OCI-LY1 (cell line): ENCODE measurements around the gene RNF25.
A peak's percentile ranks its signal among the peaks of the same experiment; 100 is the strongest.

Experiments used
- H2AFZ ChIP-seq: fragments of 200-600 bp; sonication (generic), shearing (Covaris generic); 2 replicates; pipeline ENCODE4 v1.6.0; 2014; ENCODE audit warnings: antibody characterized with exemption, mild to moderate bottlenecking, low read length
- H3F3A ChIP-seq: fragments of 200-600 bp; sonication (generic), shearing (Covaris generic); 2 replicates; pipeline ENCODE4 v1.6.0; 2014; ENCODE audit warnings: mild to moderate bottlenecking, antibody characterized with exemption, low read length, moderate library complexity; ENCODE audit not compliant: insufficient read depth
- H3K27ac ChIP-seq: fragments of 200-600 bp; sonication (generic); 2 replicates; pipeline ENCODE4 v1.5.1; 2014; ENCODE audit warnings: low read length, mixed run types, mild to moderate bottlenecking, low read depth; ENCODE audit not compliant: poor library complexity, severe bottlenecking
- H3K27me3 ChIP-seq: fragments of 200-600 bp; sonication (generic); 2 replicates; pipeline ENCODE4 v1.6.0; 2014; ENCODE audit warnings: antibody characterized with exemption, mild to moderate bottlenecking, low read length, moderate library complexity; ENCODE audit not compliant: insufficient read depth
- H3K36me3 ChIP-seq: fragments of 200-600 bp; sonication (generic); 2 replicates; pipeline ENCODE4 v1.6.1; 2014; ENCODE audit warnings: mild to moderate bottlenecking, antibody characterized with exemption, low read length, moderate library complexity, mixed read lengths; ENCODE audit not compliant: insufficient read depth
- H3K4me1 ChIP-seq: fragments of 200-600 bp; sonication (generic); 2 replicates; pipeline ENCODE4 v1.5.1; 2014; ENCODE audit warnings: mild to moderate bottlenecking, low read length, moderate library complexity; ENCODE audit not compliant: insufficient read depth, severe bottlenecking
- H3K4me2 ChIP-seq: fragments of 200-600 bp; sonication (generic), shearing (Covaris generic); 2 replicates; pipeline ENCODE4 v1.6.1; 2014; ENCODE audit warnings: low read length
- H3K4me3 ChIP-seq: fragments of 200-600 bp; sonication (generic); 2 replicates; pipeline ENCODE4 v1.5.1; 2014; ENCODE audit warnings: low read length, low read depth, mild to moderate bottlenecking, mixed read lengths; ENCODE audit not compliant: poor library complexity, severe bottlenecking
- H3K79me2 ChIP-seq: fragments of 200-600 bp; shearing (Covaris generic); 2 replicates; pipeline ENCODE4 v1.6.1; 2016; ENCODE audit warnings: mixed run types, low read length, mixed read lengths; ENCODE audit not compliant: insufficient read depth
- H3K9ac ChIP-seq: fragments of 200-600 bp; sonication (generic), shearing (Covaris generic); 2 replicates; pipeline ENCODE4 v1.6.1; 2014; ENCODE audit warnings: mild to moderate bottlenecking, low read length, mixed read lengths
- H3K9me2 ChIP-seq: fragments of 200-600 bp; sonication (generic), shearing (Covaris generic); 2 replicates; pipeline ENCODE4 v1.6.1; 2014; ENCODE audit warnings: low read depth, mild to moderate bottlenecking, low read length, mixed read lengths
- H3K9me3 ChIP-seq: fragments of 200-600 bp; shearing (Covaris generic); 2 replicates; pipeline ENCODE4 v1.6.1; 2014; ENCODE audit warnings: low read length, mixed read lengths
- H4K20me1 ChIP-seq: fragments of 200-600 bp; sonication (generic), shearing (Covaris generic); 2 replicates; pipeline ENCODE4 v1.6.0; 2016; ENCODE audit warnings: mild to moderate bottlenecking, low read length; ENCODE audit not compliant: insufficient read depth
- EZH2 ChIP-seq: fragments of 200-600 bp; sonication (generic), shearing (Covaris generic); IDR thresholded peaks from 2 replicates; pipeline ENCODE4 v1.8.0; 2017; ENCODE audit warnings: borderline replicate concordance, mixed run types, mild to moderate bottlenecking, antibody characterized with exemption, low read length, moderate library complexity, mixed read lengths
- TF ChIP-seq, protein P1 (sequence below): fragments of 200-600 bp; sonication (generic), shearing (Covaris generic); IDR thresholded peaks from 2 replicates; pipeline ENCODE4 v1.5.1; 2017; ENCODE audit warnings: mild to moderate bottlenecking, antibody characterized with exemption, low read length, moderate library complexity, mixed read lengths

RNF25 gene

DNA sequence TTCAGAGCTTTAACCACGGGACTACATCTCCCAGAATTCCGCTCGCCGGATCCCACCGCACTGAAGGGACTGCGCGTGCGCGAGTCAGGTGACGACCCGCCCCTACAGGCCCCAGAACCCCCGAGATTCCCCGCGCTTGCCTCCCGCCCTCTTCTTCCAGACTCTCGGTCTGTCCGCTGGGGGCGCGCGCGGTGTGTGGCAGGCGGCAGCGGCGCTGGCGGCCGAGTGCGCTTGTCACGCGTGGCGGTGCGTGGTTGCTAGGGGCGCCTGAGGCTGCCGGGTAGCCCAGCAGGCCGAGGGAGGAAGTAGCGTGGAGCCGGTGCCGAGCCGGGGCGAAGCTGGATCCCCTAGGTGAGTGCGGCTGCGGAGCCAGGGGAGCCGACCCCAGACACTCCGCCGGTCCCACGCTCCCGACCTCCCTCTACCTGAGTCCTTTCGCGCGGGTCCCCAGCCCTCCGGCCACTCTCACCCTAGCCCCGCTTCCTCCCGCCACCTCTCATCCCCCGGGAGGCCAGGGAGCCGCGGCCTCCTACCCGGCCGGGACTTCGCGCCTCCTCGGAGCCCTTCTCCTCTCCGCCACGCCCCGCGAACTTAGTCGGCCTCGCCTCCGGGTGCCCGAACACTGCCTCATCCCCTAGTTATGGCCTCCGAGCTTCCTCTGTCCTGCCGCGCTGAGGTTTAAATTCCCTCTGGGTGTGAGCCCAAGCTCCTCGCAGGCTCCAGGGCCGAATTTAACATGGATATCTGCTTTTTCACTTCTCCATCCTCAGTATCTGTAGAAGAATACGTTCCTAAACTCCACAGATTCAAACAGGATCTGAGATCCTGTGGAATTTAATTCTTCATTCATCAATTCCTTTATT lies 39.1 kb upstream of the RNF25 start, which contains the start of gene TTLL4:
TTLL4 (plus strand) TSS at position 149 of the 863 bp plus-strand sequence. CDS start 26,842 bp downstream, outside the sequence.
- H3K27ac ChIP-seq, result peak within 1 kb of the TSS; percentile 52
- H3K9me2 ChIP-seq, result no peaks in the 10 kb centered on the region
- no peaks in the 10 kb centered on the region for H3F3A ChIP-seq
- H3K9ac ChIP-seq, result peak within 1 kb of the TSS; percentile 85
- H3K4me1 ChIP-seq, result peaks cover 30% of the 10 kb centered on the region
- H3K4me2 ChIP-seq, result peak within 1 kb of the TSS; percentile 90
- H4K20me1 ChIP-seq, result no peaks in the 10 kb centered on the region
- H3K27me3 ChIP-seq, result no peaks in the 10 kb centered on the region
- H3K9me3 ChIP-seq, result no peaks in the 10 kb centered on the region
- H3K36me3 ChIP-seq, result peaks cover 8% of the 10 kb centered on the region
- peak within 1 kb of the TSS; percentile 80 for H3K4me3 ChIP-seq
- 0 out of 2 replicates have a peak within 1 kb of the TSS, but pooled peaks have one; percentile 4 for H2AFZ ChIP-seq
- H3K79me2 ChIP-seq, result peaks cover 33% of the 10 kb centered on the region
- TF ChIP-seq, protein P1, sequence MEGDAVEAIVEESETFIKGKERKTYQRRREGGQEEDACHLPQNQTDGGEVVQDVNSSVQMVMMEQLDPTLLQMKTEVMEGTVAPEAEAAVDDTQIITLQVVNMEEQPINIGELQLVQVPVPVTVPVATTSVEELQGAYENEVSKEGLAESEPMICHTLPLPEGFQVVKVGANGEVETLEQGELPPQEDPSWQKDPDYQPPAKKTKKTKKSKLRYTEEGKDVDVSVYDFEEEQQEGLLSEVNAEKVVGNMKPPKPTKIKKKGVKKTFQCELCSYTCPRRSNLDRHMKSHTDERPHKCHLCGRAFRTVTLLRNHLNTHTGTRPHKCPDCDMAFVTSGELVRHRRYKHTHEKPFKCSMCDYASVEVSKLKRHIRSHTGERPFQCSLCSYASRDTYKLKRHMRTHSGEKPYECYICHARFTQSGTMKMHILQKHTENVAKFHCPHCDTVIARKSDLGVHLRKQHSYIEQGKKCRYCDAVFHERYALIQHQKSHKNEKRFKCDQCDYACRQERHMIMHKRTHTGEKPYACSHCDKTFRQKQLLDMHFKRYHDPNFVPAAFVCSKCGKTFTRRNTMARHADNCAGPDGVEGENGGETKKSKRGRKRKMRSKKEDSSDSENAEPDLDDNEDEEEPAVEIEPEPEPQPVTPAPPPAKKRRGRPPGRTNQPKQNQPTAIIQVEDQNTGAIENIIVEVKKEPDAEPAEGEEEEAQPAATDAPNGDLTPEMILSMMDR, result peak; percentile 83
- TF ChIP-seq EZH2, result no peak

- Histone ChIP-seq H3F3A (no peaks in the 10 kb centered on the region), H3K9me2 (no peaks in the 10 kb centered on the region), H4K20me1 (no peaks in the 10 kb centered on the region), H3K4me2 (peak overlapping the region; percentile 90; the same call in 1 of the 2 replicates), H3K9ac (no peak overlapping the region), H3K9me3 (no peaks in the 10 kb centered on the region), H3K27ac (no peak overlapping the region), H3K4me1 (peaks cover 30% of the 10 kb centered on the region), H2AFZ (0 out of 2 replicates have a peak overlapping the region, but pooled peaks have one; percentile 4), H3K4me3 (peak overlapping the region; percentile 80), H3K79me2 (peaks cover 33% of the 10 kb centered on the region), H3K36me3 (peaks cover 3% of the 10 kb centered on the region; the same call in 1 of the 2 replicates), H3K27me3 (no peaks in the 10 kb centered on the region)
- TF ChIP-seq, protein P1, result no peak
- no peak for TF ChIP-seq EZH2
These were observed 38.5 kb upstream of the RNF25 start for GRCh38 chr2:218710334-218710686.

DNA sequence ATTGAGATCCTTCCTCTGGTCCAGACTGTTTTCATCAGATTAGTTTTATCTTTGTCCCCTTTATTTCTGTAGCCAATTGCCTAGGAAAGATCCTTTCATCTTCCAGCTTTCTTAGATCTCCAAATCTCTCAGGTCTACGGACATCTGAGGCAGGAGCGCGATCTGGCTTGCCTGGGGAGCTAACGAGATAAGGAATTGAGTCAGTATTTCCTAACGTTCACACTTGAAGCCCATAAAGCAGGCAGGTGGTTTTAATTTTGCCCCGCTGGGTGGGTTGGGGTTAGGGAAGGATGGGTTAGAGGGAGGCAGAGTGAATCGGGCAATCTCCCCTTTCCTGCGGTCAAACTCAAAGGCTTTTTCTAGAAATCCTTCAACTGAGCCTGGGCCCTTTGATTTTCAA lies 38.1 kb upstream of the RNF25 start:
- no peaks in the 10 kb centered on the region for H3F3A ChIP-seq
- H2AFZ ChIP-seq, result no peak overlapping the region
- no peak overlapping the region for H3K4me2 ChIP-seq
- TF ChIP-seq EZH2, result no peak
- TF ChIP-seq, protein P1, result no peak
- no peaks in the 10 kb centered on the region for H3K9me2 ChIP-seq
- H3K4me1 ChIP-seq, result peaks cover 30% of the 10 kb centered on the region
- H3K79me2 ChIP-seq, result peaks cover 31% of the 10 kb centered on the region
- H3K27ac ChIP-seq, result no peak overlapping the region
- H4K20me1 ChIP-seq, result no peaks in the 10 kb centered on the region
- no peak overlapping the region for H3K9ac ChIP-seq
- no peaks in the 10 kb centered on the region for H3K9me3 ChIP-seq
- H3K27me3 ChIP-seq, result no peaks in the 10 kb centered on the region
- no peaks in the 10 kb centered on the region for H3K36me3 ChIP-seq
- no peak overlapping the region for H3K4me3 ChIP-seq
